ENCODE data around the gene SCAMP1. TPM values are rescaled to one million over a fixed set of nuclear protein-coding genes. Genes with fewer than 3 reads are reported as not detected.
A peak's percentile ranks its signal among the peaks of the same experiment; 100 is the strongest.

The SCAMP1 gene
- total RNA-seq, 1 experiment from 2014 or later: 36.0 TPM

- Histone ChIP-seq H3K4me2 (ENCODE audit: insufficient read depth, insufficient read length, low read length) (no peak overlapping the region), H3K14ac (ENCODE audit: insufficient read depth, low read length) (no peak overlapping the region), H3K9ac (ENCODE audit: extremely low read depth, insufficient read length, low read length) (no peak overlapping the region), H3T11ph (ENCODE audit: low read length) (no peak overlapping the region), H3K79me2 (ENCODE audit: insufficient read depth, low read length) (peaks cover 7% of the 10 kb centered on the region; the same call in 1 of the 2 replicates), H4K91ac (ENCODE audit: insufficient read length, low read depth, low read length) (no peak overlapping the region), H2BK5ac (ENCODE audit: insufficient read length, low read length) (no peak overlapping the region), H3K9me3 (ENCODE audit: control insufficient read depth, low read depth, low read length) (no peaks in the 10 kb centered on the region), H3K4me1 (ENCODE audit: insufficient read depth, low read length) (no peaks in the 10 kb centered on the region), H2BK15ac (ENCODE audit: low read depth, low read length) (no peak overlapping the region), H4K20me1 (ENCODE audit: control insufficient read depth, insufficient read depth, insufficient read length) (no peaks in the 10 kb centered on the region), H4K8ac (replicated peaks; ENCODE audit: insufficient read length, low read depth, low read length) (no peak overlapping the region), H3K79me1 (ENCODE audit: insufficient read depth, low read depth, low read length, poor library complexity, severe bottlenecking) (peaks cover 3% of the 10 kb centered on the region), H2BK12ac (ENCODE audit: insufficient read length, low read depth, low read length) (no peak overlapping the region), H3K27ac (ENCODE audit: insufficient read length, low read depth, low read length) (no peak overlapping the region), H3K56ac (ENCODE audit: insufficient read length, low read depth, low read length) (no peak overlapping the region), H2BK20ac (ENCODE audit: low read depth, low read length, poor library complexity, severe bottlenecking) (no peak overlapping the region), H3K23me2 (ENCODE audit: insufficient read length, low read depth, low read length, poor library complexity, severe bottlenecking) (peaks cover 9% of the 10 kb centered on the region), H4K5ac (ENCODE audit: insufficient read length, low read depth, low read length) (no peak overlapping the region), H3K18ac (ENCODE audit: insufficient read length, low read depth, low read length) (no peak overlapping the region), H3K23ac (ENCODE audit: insufficient read length, low read depth, low read length) (no peak overlapping the region), H3K27me3 (ENCODE audit: insufficient read depth, low read length) (no peaks in the 10 kb centered on the region), H2AFZ (ENCODE audit: low read length) (no peak overlapping the region), H3K4ac (ENCODE audit: low read depth, low read length) (no peak overlapping the region), H2BK120ac (ENCODE audit: low read depth, low read length, poor library complexity, severe bottlenecking) (no peak overlapping the region), H2AK5ac (ENCODE audit: insufficient read length, low read length) (no peak overlapping the region)
- H3K9me3 Mint-ChIP-seq: no peaks in the 10 kb centered on the region; a peak in 1 of 5 replicates
- peak overlapping the region; percentile 91 to 93; a peak in 4 of 5 replicates for H3K4me3 Mint-ChIP-seq
- no peak overlapping the region for H3K27ac Mint-ChIP-seq
- no peak for DNase-seq
- no CpG with 5 or more reads among the region's 3 CpGs for WGBS (ENCODE audit: extremely low coverage, insufficient read length, low lambda C conversion rate)
- peaks cover 18 to 26% of the 10 kb centered on the region in 2 experiments for H3K4me1 Mint-ChIP-seq
- H3K27me3 Mint-ChIP-seq (ENCODE audit: low read depth): no peaks in the 10 kb centered on the region
- TF ChIP-seq CTCF (conservative IDR thresholded peaks at IDR 0.05): no peak
- H3K36me3 Mint-ChIP-seq (ENCODE audit: insufficient read depth in 1 of 3, low read depth in 3 of 3): peaks cover 0 to 18% (median 3%) of the 10 kb centered on the region in 3 experiments; a peak in 6 of 7 replicates
These were observed 1.8 kb downstream of the SCAMP1 start for GRCh38 chr5:78362220-78362619.
